B cell (primary cell): ENCODE measurements around the gene HERC2.
A peak's percentile ranks its signal among the peaks of the same experiment; 100 is the strongest.

Source experiments
- CTCF ChIP-seq: fragments of 200-600 bp; IDR thresholded peaks from one replicate; pipeline ENCODE4 v1.8.0; 2022; ENCODE audit warnings: antibody characterized with exemption, mild to moderate bottlenecking
- EZH2 ChIP-seq: IDR thresholded peaks from 2 replicates; pipeline ENCODE4 v1.6.1; 2012; ENCODE audit warnings: borderline replicate concordance, low read depth, mild to moderate bottlenecking, moderate library complexity, low read length; ENCODE audit not compliant: insufficient read depth, poor library complexity, severe bottlenecking

GRCh38 chr15:28094732-28095521 is 227.1 kb downstream of the HERC2 start:
- TF ChIP-seq CTCF: no peak
- TF ChIP-seq EZH2: peak; percentile 54
